Bronchial epithelial cell (primary cell): Measurements from ENCODE around the gene AMELX. TPM values are rescaled to one million over a fixed set of nuclear protein-coding genes. Genes with fewer than 3 reads are reported as not detected.

ENCODE experiments used
- DNase-seq: peaks from one replicate; pipeline ENCODE4 v3.0.0-alpha.2; 2010; ENCODE audit warnings: low read depth
- FAIRE-seq: peaks from 2 replicates; lab custom pipeline; 2011; peaks lifted over from hg19 to GRCh38; lab: Jason Lieb, UNC
- H3K27me3 ChIP-seq: 2 replicates; pipeline ENCODE4 v1.5.1; 2011; ENCODE audit warnings: low read length; ENCODE audit not compliant: control insufficient read depth, insufficient read depth
- H3K36me3 ChIP-seq: 2 replicates; pipeline ENCODE4 v1.5.1; 2011; ENCODE audit warnings: low read length; ENCODE audit not compliant: control insufficient read depth, insufficient read depth
- H3K4me3 ChIP-seq: 2 replicates; pipeline ENCODE4 v1.5.1; 2011; ENCODE audit warnings: mild to moderate bottlenecking, low read depth, low read length, control low read depth
- total RNA-seq: library from RNA; depleted of rRNA; stranded (reverse); fragments of >200 nt; gene quantifications from 2 replicates; pipeline ENCODE4 v1.2.1, GENCODE V29; 2014
- TF ChIP-seq, protein P1 (sequence below): IDR thresholded peaks from 2 replicates; pipeline ENCODE4 v1.5.1; 2011; ENCODE audit warnings: mild to moderate bottlenecking, moderate library complexity, low read length, control low read depth, inconsistent platforms; ENCODE audit not compliant: insufficient read depth, severe bottlenecking

Gene AMELX
- not detected in 2 replicates for total RNA-seq

DNA sequence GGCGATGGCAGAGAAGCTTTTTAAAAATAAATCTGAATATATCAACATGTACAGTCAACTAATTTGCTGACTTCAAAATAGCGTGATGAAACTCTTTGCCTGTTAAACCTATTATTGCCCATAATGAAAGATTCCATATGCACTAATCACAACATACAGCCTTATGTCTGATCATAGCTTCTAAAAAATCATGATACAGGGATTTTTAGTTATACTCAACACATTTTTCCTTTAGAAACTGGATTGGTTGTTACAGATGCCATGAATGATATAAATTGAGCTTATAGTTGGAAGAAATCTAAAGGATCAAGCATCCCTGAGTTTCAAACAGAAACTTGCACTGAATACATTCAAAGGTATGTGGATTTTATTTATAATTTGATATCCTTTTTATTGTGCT, at the start of gene AMELX:
AMELX (plus strand) TSS at position 301 of the 400 bp plus-strand sequence. CDS start 1,376 bp downstream, outside the sequence.
- no peak for FAIRE-seq
- H3K4me3 ChIP-seq: no peak within 1 kb of the TSS
- TF ChIP-seq, protein P1, sequence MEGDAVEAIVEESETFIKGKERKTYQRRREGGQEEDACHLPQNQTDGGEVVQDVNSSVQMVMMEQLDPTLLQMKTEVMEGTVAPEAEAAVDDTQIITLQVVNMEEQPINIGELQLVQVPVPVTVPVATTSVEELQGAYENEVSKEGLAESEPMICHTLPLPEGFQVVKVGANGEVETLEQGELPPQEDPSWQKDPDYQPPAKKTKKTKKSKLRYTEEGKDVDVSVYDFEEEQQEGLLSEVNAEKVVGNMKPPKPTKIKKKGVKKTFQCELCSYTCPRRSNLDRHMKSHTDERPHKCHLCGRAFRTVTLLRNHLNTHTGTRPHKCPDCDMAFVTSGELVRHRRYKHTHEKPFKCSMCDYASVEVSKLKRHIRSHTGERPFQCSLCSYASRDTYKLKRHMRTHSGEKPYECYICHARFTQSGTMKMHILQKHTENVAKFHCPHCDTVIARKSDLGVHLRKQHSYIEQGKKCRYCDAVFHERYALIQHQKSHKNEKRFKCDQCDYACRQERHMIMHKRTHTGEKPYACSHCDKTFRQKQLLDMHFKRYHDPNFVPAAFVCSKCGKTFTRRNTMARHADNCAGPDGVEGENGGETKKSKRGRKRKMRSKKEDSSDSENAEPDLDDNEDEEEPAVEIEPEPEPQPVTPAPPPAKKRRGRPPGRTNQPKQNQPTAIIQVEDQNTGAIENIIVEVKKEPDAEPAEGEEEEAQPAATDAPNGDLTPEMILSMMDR: no peak
- H3K36me3 ChIP-seq: no peaks in the 10 kb centered on the region
- DNase-seq: no peak
- H3K27me3 ChIP-seq: no peaks in the 10 kb centered on the region

DNA sequence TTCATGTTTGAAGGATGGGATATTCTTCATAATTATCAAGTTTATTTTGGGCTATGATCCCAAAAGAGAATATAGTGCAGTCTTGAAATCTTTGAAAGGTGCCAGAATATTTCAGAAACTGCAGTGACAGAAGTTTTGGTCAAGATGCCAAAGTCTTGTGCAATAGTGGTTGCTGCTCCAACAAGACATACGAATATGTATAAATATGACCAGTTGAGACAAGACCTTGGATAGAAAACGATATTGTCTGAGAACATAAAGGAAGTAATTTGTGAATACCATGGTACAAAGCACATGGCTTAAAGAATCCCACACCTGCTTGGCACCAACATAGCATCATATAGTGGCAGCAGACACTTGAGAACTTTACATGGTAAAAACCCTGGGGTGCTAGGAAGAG, 48.6 kb upstream of the AMELX start:
- Histone ChIP-seq H3K36me3 (no peaks in the 10 kb centered on the region), H3K4me3 (no peak overlapping the region), H3K27me3 (no peaks in the 10 kb centered on the region)
- DNase-seq (peak; percentile 81), FAIRE-seq (no peak)
- TF ChIP-seq, protein P1: no peak

DNA sequence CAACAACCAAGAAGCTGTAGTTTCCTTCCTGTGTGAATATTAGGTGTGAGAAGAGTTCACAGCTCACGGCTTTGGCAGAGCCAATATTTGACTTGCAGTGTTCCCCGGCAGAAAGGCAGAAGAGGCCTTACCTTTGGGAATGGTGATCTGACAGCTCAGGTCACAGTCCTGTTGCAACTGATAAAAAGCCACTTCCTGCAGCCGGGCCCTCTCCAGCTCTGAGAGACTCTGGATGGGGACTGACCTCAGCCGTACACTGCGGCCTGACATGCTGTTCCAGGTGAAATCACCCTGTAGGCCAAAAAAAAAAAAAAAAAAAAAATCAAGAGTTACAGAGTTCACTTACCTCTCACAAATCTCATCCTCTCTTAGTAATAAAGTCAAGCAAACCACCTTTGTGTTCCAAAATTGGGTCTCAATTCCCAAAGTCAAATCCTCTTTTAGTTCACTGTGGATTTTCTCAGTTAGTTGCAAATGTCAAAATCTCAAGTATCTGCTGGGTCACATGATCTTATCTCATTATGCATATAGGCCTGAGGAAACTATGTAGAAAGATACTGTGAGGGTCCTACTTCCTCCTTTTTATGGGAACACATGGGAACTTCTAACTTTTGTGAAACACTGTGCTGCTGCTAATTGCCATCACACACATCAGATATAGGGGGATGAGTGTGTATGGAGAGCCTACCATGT, 38.6 kb upstream of the AMELX start:
- no peaks in the 10 kb centered on the region for H3K27me3 ChIP-seq
- no peak overlapping the region for H3K4me3 ChIP-seq
- H3K36me3 ChIP-seq: no peaks in the 10 kb centered on the region
- FAIRE-seq (no peak), DNase-seq (no peak)
- TF ChIP-seq, protein P1: no peak

DNA sequence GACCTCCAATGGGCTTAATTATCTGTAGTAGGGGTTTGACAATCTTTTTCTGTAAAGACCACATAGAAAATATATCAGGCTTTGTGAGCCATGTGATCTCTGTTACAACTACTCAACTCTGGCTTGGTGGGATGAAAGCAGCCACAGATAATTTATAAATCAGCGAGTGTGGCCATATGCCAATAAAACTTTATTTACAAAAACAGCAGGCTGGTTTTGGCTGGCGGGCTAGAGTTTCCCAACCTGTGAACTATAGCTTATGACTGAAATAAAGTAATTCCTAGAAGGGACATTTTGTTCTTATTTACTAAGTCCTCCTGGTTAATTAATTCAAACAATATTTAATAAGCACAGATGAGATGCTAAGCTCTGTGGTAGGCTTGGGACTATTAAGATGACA, 35.9 kb upstream of the AMELX start:
- TF ChIP-seq, protein P1: no peak
- Histone ChIP-seq H3K36me3 (no peaks in the 10 kb centered on the region), H3K4me3 (no peak overlapping the region), H3K27me3 (no peaks in the 10 kb centered on the region)
- FAIRE-seq (no peak), DNase-seq (no peak)

DNA sequence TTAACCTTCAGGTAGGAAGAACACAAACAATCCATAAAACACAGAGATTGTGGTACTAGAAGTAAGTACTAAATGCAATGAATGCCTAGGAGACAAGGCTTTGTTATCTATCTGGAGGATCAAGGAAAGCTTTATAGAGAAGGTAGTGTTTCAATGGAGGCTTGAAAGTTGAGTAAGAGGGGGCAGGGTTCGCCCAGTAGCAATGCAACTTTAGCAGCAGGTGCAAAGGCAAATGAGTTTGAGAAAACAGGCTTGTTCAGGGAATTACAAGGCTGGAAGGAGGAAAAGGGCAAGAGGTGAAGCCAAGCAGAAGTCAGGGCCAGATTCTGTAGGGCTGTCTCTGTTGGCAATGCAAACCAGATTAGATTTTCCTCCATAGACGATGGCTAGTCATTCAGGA, 35.5 kb upstream of the AMELX start:
- Histone ChIP-seq H3K4me3 (no peak overlapping the region), H3K27me3 (no peaks in the 10 kb centered on the region), H3K36me3 (no peaks in the 10 kb centered on the region)
- TF ChIP-seq, protein P1: no peak
- DNase-seq: no peak
- FAIRE-seq: no peak

DNA sequence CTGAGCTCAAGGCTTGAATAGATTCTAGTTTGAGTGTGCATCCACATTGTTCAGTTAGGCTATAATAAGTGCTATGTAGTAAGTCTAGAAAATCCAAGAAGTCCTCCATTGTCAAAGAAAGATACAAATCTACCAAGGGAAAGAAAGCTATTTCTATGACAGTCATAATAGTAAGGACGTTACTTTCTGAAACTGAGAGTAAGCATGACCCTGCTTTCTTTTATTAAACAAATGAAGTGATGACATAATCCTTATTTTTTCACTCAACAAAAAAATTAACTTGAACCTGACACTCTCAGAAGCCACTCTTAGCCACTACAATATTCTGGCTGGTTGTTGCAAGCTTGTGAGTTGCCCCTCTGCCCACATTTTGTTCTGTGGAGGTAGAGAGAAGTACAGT, 33.8 kb upstream of the AMELX start:
- FAIRE-seq: no peak
- TF ChIP-seq, protein P1: no peak
- Histone ChIP-seq H3K36me3 (no peaks in the 10 kb centered on the region), H3K27me3 (no peaks in the 10 kb centered on the region), H3K4me3 (no peak overlapping the region)
- no peak for DNase-seq
